GM12878 (cell line): ENCODE results near the gene GET3.

ENCODE experiments used
- SP1 ChIP-seq: IDR thresholded peaks from one replicate; pipeline ENCODE4 v1.6.1; 2011; ENCODE audit warnings: low read depth, low read length
- ZNF274 ChIP-seq: IDR thresholded peaks from one replicate; pipeline ENCODE4 v1.8.0; 2011; ENCODE audit not compliant: insufficient read length, insufficient read depth

DNA sequence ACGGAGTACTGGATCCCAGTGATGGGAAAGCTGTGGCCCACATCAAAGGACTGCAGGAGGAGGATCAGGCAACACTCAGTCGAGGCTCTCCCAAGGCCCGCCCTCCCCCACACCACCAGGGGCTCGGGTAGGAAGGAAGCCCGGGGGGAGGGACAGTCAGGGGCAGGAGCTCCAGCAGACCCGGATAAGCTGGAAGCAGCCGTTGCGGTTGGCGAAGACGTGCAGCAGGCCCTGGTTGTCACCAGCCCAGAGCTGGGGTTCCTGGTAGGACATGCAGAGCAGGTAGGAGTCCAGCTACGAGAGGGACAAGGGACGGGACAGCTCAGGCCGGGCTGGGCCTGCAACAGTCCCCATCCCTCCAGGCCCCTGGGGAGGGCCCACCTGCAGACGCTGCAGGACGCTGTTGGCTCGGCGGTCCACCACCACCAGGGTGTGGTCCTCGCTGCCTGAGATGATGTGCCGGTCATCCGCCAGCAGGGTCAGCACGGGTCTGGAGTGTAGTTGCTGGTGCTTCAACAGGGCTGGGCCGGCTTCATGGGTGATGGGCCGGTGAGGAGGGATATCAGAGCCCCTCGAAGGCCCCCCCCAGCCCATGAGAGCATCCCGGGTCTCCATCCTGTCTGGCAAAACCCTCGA, 47.6 kb upstream of the GET3 start:
- no peak for TF ChIP-seq SP1
- TF ChIP-seq ZNF274 = no peak
